DND-41 (cell line): ENCODE results near the gene OGFRL1.

Experiments
- ATAC-seq: fragments of 200-7000 bp; cut with Tn5 transposase; 3 replicates; pipeline ENCODE4 v1.9.1; 2021; ENCODE audit warnings: low read depth; ENCODE audit not compliant: insufficient read depth
- DNase-seq: peaks from one replicate; pipeline ENCODE4 v3.0.0-alpha.2; 2020
- H2AFZ ChIP-seq: 2 replicates; pipeline ENCODE4 v1.6.0; 2012; ENCODE audit warnings: low read depth, low read length
- H3K27ac ChIP-seq: 2 replicates; pipeline ENCODE4 v1.5.1; 2012; ENCODE audit warnings: low read length, inconsistent platforms
- H3K27me3 ChIP-seq: fragments of 200-600 bp; sonication (generic); 2 replicates; pipeline ENCODE4 v1.6.0; 2012; ENCODE audit warnings: low read length, mild to moderate bottlenecking, inconsistent platforms; ENCODE audit not compliant: insufficient read depth, poor library complexity
- H3K36me3 ChIP-seq: 2 replicates; pipeline ENCODE4 v1.5.1; 2012; ENCODE audit warnings: low read length, inconsistent platforms; ENCODE audit not compliant: insufficient read depth
- H3K4me1 ChIP-seq: 2 replicates; pipeline ENCODE4 v1.5.1; 2012; ENCODE audit warnings: mild to moderate bottlenecking, low read length; ENCODE audit not compliant: insufficient read depth
- H3K4me2 ChIP-seq: 2 replicates; pipeline ENCODE4 v1.6.0; 2012; ENCODE audit warnings: mild to moderate bottlenecking, moderate library complexity, low read length, inconsistent platforms; ENCODE audit not compliant: insufficient read depth
- H3K4me3 ChIP-seq, 2 experiments: fragments of 200-600 bp in 1 of 2; shearing (Covaris generic) in 1 of 2; 2 replicates each; pipeline ENCODE4 v1.5.1; 2012 to 2016; ENCODE audit warnings: inconsistent platforms in 2 of 2, low read length in 2 of 2, mild to moderate bottlenecking in 2 of 2, low read depth in 1 of 2, moderate library complexity in 1 of 2
- H3K79me2 ChIP-seq: 2 replicates; pipeline ENCODE4 v1.6.0; 2012; ENCODE audit warnings: low read length, inconsistent platforms; ENCODE audit not compliant: insufficient read depth
- H3K9ac ChIP-seq: 2 replicates; pipeline ENCODE4 v1.6.0; 2012; ENCODE audit warnings: low read depth, mild to moderate bottlenecking, inconsistent platforms, low read length, moderate library complexity
- H3K9me3 ChIP-seq: 2 replicates; pipeline ENCODE4 v1.5.1; 2012; ENCODE audit warnings: low read length, moderate library complexity, mild to moderate bottlenecking, inconsistent platforms; ENCODE audit not compliant: insufficient read depth, severe bottlenecking
- H4K20me1 ChIP-seq: 2 replicates; pipeline ENCODE4 v1.6.0; 2012; ENCODE audit warnings: low read length; ENCODE audit not compliant: insufficient read depth
- CTCF ChIP-seq: IDR thresholded peaks from 2 replicates; pipeline ENCODE4 v1.5.1; 2012; ENCODE audit warnings: borderline replicate concordance, low read length, moderate library complexity, mild to moderate bottlenecking; ENCODE audit not compliant: poor library complexity, severe bottlenecking; ENCODE audit errors: extremely low read depth
- EZH2 ChIP-seq: IDR thresholded peaks from 3 replicates; pipeline ENCODE4 v1.6.1; 2012; ENCODE audit warnings: borderline replicate concordance, low read depth, mild to moderate bottlenecking, moderate library complexity, low read length, inconsistent platforms; ENCODE audit not compliant: severe bottlenecking

The OGFRL1 gene

GRCh38 chr6:71250099-71250602, 38.5 kb upstream of the OGFRL1 start:
- no peak for ATAC-seq

GRCh38 chr6:71252410-71252809, 36.2 kb upstream of the OGFRL1 start:
- DNase-seq (no peak), ATAC-seq (no peak)
- no peak for TF ChIP-seq EZH2
- TF ChIP-seq CTCF: no peak
- Histone ChIP-seq H4K20me1 (no peaks in the 10 kb centered on the region), H3K27me3 (no peaks in the 10 kb centered on the region), H3K9ac (no peak overlapping the region), H3K4me2 (no peak overlapping the region), H3K36me3 (no peaks in the 10 kb centered on the region), H3K4me1 (no peaks in the 10 kb centered on the region), H2AFZ (no peak overlapping the region), H3K9me3 (no peaks in the 10 kb centered on the region), H3K27ac (no peak overlapping the region), H3K79me2 (no peaks in the 10 kb centered on the region), H3K4me3 (no peak overlapping the region)

More at GRCh38 chr6:71250099-71250602, 38.5 kb upstream of the OGFRL1 start:
- Histone ChIP-seq H4K20me1 (no peaks in the 10 kb centered on the region), H2AFZ (no peak overlapping the region), H3K27ac (no peak overlapping the region), H3K4me1 (no peaks in the 10 kb centered on the region), H3K9ac (no peak overlapping the region), H3K4me3 (no peak overlapping the region), H3K27me3 (no peaks in the 10 kb centered on the region), H3K9me3 (no peaks in the 10 kb centered on the region), H3K79me2 (no peaks in the 10 kb centered on the region), H3K4me2 (no peak overlapping the region), H3K36me3 (no peaks in the 10 kb centered on the region)
- no peak for TF ChIP-seq CTCF
- no peak for TF ChIP-seq EZH2
- DNase-seq: no peak

GRCh38 chr6:71252960-71253359, 35.7 kb upstream of the OGFRL1 start:
- Histone ChIP-seq H3K79me2 (no peaks in the 10 kb centered on the region), H3K4me1 (no peaks in the 10 kb centered on the region), H2AFZ (no peak overlapping the region), H4K20me1 (no peaks in the 10 kb centered on the region), H3K27ac (no peak overlapping the region), H3K9me3 (no peaks in the 10 kb centered on the region), H3K27me3 (no peaks in the 10 kb centered on the region), H3K36me3 (no peaks in the 10 kb centered on the region), H3K4me3 (no peak overlapping the region), H3K4me2 (no peak overlapping the region), H3K9ac (no peak overlapping the region)
- no peak for ATAC-seq
- TF ChIP-seq EZH2: no peak
- TF ChIP-seq CTCF: no peak
- DNase-seq: no peak

- no peak for TF ChIP-seq CTCF
- no peak for TF ChIP-seq EZH2
- no peak for DNase-seq
- no peak overlapping the region for H3K9ac ChIP-seq
Observed at GRCh38 chr6:71254323-71254722, 34.3 kb upstream of the OGFRL1 start.

More at GRCh38 chr6:71254323-71254722, 34.3 kb upstream of the OGFRL1 start:
- H4K20me1 ChIP-seq: no peaks in the 10 kb centered on the region
- H3K4me3 ChIP-seq: no peak overlapping the region
- no peak overlapping the region for H3K27ac ChIP-seq
- H3K9me3 ChIP-seq: no peaks in the 10 kb centered on the region
- H3K4me1 ChIP-seq: no peaks in the 10 kb centered on the region
- H3K79me2 ChIP-seq: no peaks in the 10 kb centered on the region
- no peak overlapping the region for H3K4me2 ChIP-seq
- no peaks in the 10 kb centered on the region for H3K36me3 ChIP-seq
- H3K27me3 ChIP-seq: no peaks in the 10 kb centered on the region
- H2AFZ ChIP-seq: no peak overlapping the region
- ATAC-seq: no peak
